GM19397 (cell line): Measurements from ENCODE around the gene ADAT2.

ENCODE experiments used
- ATAC-seq: cut with Tn5 transposase; IDR thresholded peaks from one replicate; pipeline ENCODE4 v1.9.1; 2021; ENCODE audit warnings: mild to moderate bottlenecking, moderate library complexity; ENCODE audit not compliant: unreplicated experiment

ADAT2 gene

DNA sequence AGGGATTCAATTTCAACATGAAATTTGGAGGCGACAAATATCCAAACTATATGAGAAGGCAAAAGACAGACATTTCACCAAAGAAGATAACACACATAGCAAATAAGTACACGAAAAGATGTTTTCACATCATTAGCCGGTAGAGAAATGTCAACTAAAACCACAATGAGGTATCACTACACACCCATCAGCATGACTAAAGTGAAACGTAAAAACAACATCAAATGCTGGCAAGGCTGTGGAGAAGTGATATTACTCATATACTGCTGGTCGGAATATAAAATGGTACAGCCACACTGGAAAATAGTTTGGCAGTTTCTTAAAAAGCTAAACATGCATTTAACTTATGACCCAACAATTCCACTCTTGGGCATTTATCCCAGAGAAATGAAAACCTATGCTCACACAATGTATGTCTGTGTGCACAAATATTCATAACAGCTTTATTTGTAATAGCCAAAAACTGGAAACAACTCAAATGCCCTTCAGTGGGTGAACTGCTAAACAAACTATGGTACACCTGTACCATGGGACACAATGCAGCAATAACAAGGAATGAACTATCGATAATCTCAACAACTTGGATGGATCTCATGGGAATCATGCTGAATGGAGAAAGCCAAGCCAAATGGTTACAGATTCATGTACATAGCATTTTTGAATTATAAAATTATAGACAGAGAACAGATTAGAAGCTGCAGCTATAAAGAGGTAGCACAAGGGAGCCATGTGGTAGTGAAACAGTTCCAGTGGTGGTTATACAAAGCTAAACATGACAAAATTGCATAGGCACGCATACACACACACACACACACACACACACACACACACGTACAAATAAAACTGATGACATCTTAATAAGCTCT is 8.6 kb downstream of the ADAT2 start:
- no peak for ATAC-seq

GRCh38 chr6:143441010-143441409 is 9.5 kb downstream of the ADAT2 start:
- no peak for ATAC-seq

GRCh38 chr6:143432588-143432987 is 17.9 kb downstream of the ADAT2 start:
- ATAC-seq: no peak

GRCh38 chr6:143431226-143431625 is 19.3 kb downstream of the ADAT2 start:
- no peak for ATAC-seq

DNA sequence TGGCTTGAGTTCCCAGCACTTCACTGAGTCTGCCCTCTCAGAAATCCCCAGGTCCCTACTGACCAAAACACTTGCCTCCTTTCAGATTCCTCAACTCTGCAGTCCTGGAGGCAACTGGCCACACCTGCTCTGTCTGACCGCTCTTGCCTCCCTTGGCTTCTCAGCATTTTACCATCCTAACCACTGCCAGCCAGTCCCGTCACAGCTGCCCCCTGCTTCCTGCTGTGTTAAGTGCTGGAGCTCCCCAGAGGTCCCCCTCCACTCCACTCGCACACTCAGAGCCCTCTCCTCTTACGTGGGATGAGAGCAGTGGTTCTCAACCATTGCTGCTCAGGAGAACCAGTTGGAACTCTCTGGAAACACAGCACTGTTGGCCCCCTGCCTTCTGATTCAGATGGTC is 20.5 kb downstream of the ADAT2 start:
- no peak for ATAC-seq

DNA sequence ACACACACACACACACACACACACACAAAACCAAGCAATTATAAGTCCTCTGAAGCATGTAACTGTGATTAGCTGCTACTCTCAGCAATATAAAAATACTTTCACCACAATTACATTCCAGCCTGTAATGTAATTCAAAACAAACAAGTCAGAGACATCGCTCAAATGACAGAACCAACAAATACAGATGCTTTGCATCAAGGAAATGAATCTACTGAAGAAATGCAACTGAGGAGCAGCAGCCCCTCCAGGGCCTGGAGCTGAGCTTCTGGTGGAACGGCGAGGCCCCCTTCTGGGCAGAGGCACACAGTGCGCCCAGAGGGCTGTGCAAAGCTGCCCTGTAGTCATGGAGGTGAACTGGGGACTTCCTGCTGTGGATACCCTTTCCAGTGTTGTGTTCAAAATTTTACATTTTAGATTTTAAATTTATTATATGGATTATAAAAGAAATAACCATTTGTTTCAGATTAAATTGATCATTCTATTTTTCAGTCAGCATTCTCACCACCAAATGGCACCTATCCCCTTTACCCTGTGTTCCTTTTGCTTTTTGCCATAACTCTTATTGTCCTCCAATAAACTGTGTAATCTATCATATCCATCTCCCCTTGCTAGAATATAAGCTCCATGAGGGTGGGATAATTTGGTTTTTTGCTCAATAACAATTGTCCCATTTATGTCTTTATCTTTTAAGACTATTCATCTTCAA is 23.2 kb downstream of the ADAT2 start:
- peak; percentile 100 for ATAC-seq

GRCh38 chr6:143426026-143426425 is 24.5 kb downstream of the ADAT2 start:
- ATAC-seq: no peak

DNA sequence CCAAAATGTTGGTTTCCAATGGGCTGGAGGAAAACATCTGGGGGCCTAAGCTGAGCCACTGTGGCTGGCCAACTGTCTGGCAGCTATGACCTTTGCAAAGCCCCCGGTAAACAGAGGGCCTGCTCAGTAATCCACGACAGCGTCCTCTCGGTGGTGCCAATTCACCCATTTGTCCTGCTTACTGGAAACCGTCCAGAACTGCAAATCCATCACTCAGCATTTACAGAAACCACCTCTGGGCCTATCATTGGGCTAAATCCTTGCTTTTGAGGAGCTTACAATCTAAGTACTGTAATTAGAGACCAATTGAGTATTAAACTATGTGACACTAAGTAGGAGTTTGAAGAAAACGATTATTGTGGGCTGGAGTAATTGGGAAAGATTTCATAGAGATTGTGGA is 31.0 kb downstream of the ADAT2 start:
- ATAC-seq: no peak

- no peak for ATAC-seq
These were observed 35.7 kb downstream of the ADAT2 start for GRCh38 chr6:143414769-143415168.

GRCh38 chr6:143410859-143411270 is 39.6 kb downstream of the ADAT2 start:
- no peak for ATAC-seq

GRCh38 chr6:143408787-143409162 is 41.7 kb downstream of the ADAT2 start:
- ATAC-seq: no peak

GRCh38 chr6:143408151-143408786 is 42.2 kb downstream of the ADAT2 start:
- no peak for ATAC-seq

GRCh38 chr6:143406673-143407072 is 43.8 kb downstream of the ADAT2 start:
- ATAC-seq: no peak

GRCh38 chr6:143405373-143406154 is 44.9 kb downstream of the ADAT2 start:
- ATAC-seq: no peak

DNA sequence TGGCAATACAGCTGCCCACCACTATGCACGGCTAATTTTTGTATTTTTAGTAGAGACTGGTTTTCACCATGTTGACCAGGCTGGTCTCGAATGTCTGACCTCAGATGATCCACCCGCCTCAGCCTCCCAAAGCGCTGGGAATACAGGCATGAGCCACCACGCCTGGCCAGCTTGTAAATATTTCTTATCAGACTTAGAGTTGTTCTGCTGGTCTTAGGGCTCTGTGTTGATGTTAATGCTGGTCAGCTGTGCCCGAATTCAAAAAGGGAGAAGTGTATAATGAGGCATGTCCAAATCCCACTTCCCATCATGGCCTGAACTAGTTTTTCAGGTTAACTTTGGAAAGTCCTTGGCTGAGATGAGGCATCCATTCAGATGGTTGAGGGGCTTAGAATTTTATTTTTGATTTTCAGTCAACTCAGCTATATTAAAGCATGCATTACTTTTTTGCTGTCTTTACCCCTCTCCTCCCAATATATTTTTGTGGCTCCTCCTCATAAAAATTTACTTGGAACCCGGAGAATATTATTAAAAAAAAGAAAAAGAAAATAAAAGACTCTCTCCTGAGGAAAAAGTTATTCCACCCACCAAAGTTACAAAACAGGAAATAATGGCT is 47.7 kb downstream of the ADAT2 start:
- ATAC-seq: no peak

- ATAC-seq: no peak
These were observed 48.7 kb downstream of the ADAT2 start for GRCh38 chr6:143401636-143402370.

DNA sequence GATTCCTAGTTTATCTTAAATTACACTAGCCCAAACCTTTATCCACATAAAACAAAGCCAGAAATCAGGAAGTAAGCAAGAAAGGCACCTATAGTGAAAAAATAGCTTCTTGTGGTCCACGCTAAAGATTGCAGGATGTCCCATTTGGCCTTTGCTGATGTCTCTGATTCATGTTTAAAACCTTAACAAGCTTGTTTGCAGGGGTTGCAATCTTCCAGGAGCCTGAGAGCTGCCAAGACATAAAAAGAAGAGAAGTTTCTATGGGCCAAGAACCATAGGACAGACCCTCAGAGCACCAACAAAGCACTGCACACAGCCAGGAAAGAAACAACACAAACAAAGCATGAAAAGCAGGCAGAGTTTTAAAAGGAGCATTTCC is 49.4 kb downstream of the ADAT2 start:
- ATAC-seq: no peak

DNA sequence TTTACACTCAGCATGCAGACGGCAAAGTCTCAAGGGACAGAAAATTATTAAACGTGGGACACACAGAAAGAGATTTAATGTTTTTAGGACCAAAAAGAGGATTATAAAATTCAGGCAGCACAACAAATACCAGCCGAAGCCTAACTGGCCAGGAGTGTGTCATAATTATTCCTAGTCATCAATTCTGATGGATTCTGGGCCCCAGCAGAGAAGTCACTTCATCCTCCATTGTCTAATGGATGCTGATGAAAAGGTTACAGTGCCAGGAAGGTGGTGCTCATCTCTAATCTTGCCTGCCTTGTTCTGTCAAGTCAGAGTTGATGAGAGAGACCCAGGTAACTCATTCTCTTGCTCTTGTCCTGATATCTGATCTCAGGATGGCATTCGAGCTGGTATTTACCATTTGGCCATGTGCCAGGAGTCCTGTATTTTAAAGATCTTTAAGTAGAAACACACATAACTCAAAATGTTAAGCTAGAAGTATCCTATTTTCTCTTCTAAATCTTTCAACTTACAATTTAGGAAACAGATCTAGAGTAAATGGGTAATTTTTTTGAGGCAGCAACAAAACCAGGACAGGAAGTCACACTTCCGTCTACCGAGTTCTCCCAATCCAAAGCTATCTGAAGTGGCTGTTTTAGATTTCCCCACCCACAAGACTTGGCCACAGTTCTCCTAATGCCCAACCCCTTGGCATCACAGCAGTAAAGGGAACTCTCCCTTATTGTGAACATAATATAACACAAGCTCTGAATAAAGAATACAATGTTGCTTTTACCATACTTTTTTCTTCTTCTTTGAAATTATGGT is 50.0 kb downstream of the ADAT2 start:
- ATAC-seq: no peak

- no peak for ATAC-seq
These were observed 50.7 kb downstream of the ADAT2 start for GRCh38 chr6:143399775-143400174.
